ENCODE measurements around the gene NOSTRIN.

GRCh38 chr2:168825126-168825525 lies 22.7 kb downstream of the NOSTRIN start:
- TF ChIP-seq POLR2A (IDR thresholded peaks at IDR 0.05) = no peak
- TF ChIP-seq POLR2AphosphoS5 (IDR thresholded peaks at IDR 0.05) = no peak

All from gastroesophageal sphincter (tissue), 2 donors.